ENCODE data around the gene PAQR9.
"Not testable (repeated sequence)": the region's sequence is repeated elsewhere in the genome, so short reads cannot be mapped to it uniquely, and the experiment has no call there.

PAQR9 gene

GRCh38 chr3:142990721-142991120 is 27.2 kb upstream of the PAQR9 start:
- H3K4me1 Mint-ChIP-seq (ENCODE audit: low read depth) = no peaks in the 10 kb centered on the region
- H3K9me3 Mint-ChIP-seq (ENCODE audit: low read depth) = no peaks in the 10 kb centered on the region
- H3K36me3 Mint-ChIP-seq = no peaks in the 10 kb centered on the region
- H3K27me3 Mint-ChIP-seq = peaks cover 2% of the 10 kb centered on the region
- H3K27ac Mint-ChIP-seq = no peak overlapping the region
- H3K4me3 Mint-ChIP-seq = no peak overlapping the region

GRCh38 chr3:142988826-142989225 is 25.4 kb upstream of the PAQR9 start:
- H3K4me3 Mint-ChIP-seq; H3K9me3 Mint-ChIP-seq (ENCODE audit: low read depth); H3K36me3 Mint-ChIP-seq; H3K27ac Mint-ChIP-seq; H3K27me3 Mint-ChIP-seq; H3K4me1 Mint-ChIP-seq (ENCODE audit: low read depth): not testable (repeated sequence)

- not testable (repeated sequence) for H3K27me3 Mint-ChIP-seq; H3K9me3 Mint-ChIP-seq (ENCODE audit: low read depth); H3K36me3 Mint-ChIP-seq; H3K27ac Mint-ChIP-seq; H3K4me1 Mint-ChIP-seq (ENCODE audit: low read depth); H3K4me3 Mint-ChIP-seq
Observed at GRCh38 chr3:142988221-142988620, 24.7 kb upstream of the PAQR9 start.

- H3K4me1 Mint-ChIP-seq (ENCODE audit: low read depth) = no peaks in the 10 kb centered on the region
- H3K4me3 Mint-ChIP-seq = no peak overlapping the region
- peaks cover 3% of the 10 kb centered on the region for H3K27me3 Mint-ChIP-seq
- H3K36me3 Mint-ChIP-seq = no peaks in the 10 kb centered on the region
- H3K27ac Mint-ChIP-seq = no peak overlapping the region
- H3K9me3 Mint-ChIP-seq (ENCODE audit: low read depth) = no peaks in the 10 kb centered on the region
Observed at GRCh38 chr3:142987707-142988106, 24.2 kb upstream of the PAQR9 start.

DNA sequence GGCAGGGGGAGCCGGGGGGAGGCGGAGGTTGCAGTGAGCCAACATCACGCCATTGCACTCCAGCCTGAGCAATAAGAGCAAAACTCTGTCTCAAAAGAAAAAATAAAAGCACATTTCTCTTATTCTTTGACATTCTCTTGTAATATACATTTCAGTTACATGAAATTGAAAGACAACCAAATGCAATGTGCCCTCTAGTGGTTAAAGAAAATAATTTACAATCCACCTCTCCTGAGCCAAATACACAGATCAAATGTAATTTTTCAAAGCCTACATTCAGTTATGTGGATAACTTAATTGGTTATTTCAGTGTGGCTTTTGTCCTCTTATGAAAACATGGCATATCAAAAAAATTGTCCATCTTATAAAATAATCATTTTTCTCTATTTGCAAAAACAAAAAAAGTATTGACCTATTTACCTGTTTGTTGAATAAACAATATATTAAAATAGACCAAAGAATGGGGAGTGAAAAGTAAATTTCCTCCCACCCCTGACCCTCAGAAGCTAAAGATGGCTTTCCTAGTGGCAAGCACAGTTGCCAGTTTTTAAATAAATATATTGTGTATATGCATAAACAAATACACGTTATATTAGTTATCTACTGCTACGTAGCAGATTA is 23.7 kb upstream of the PAQR9 start:
- no peak overlapping the region for H3K27ac Mint-ChIP-seq

GRCh38 chr3:142984255-142984654 is 20.8 kb upstream of the PAQR9 start:
- H3K36me3 Mint-ChIP-seq = no peaks in the 10 kb centered on the region
- no peak overlapping the region for H3K27ac Mint-ChIP-seq
- no peaks in the 10 kb centered on the region for H3K9me3 Mint-ChIP-seq (ENCODE audit: low read depth)
- H3K4me3 Mint-ChIP-seq = no peak overlapping the region
- H3K4me1 Mint-ChIP-seq (ENCODE audit: low read depth) = no peaks in the 10 kb centered on the region
- H3K27me3 Mint-ChIP-seq = peaks cover 5% of the 10 kb centered on the region

More for the DNA sequence above, 23.7 kb upstream of the PAQR9 start:
- Mint-ChIP-seq H3K9me3 (ENCODE audit: low read depth) (no peaks in the 10 kb centered on the region), H3K27me3 (peaks cover 1% of the 10 kb centered on the region), H3K4me3 (no peak overlapping the region), H3K4me1 (ENCODE audit: low read depth) (no peaks in the 10 kb centered on the region), H3K36me3 (no peaks in the 10 kb centered on the region)

GRCh38 chr3:142983318-142983717 is 19.8 kb upstream of the PAQR9 start:
- no peak overlapping the region for H3K27ac Mint-ChIP-seq
- H3K4me1 Mint-ChIP-seq (ENCODE audit: low read depth) = no peaks in the 10 kb centered on the region
- no peaks in the 10 kb centered on the region for H3K36me3 Mint-ChIP-seq
- no peaks in the 10 kb centered on the region for H3K9me3 Mint-ChIP-seq (ENCODE audit: low read depth)
- H3K4me3 Mint-ChIP-seq = no peak overlapping the region
- H3K27me3 Mint-ChIP-seq = peaks cover 5% of the 10 kb centered on the region

DNA sequence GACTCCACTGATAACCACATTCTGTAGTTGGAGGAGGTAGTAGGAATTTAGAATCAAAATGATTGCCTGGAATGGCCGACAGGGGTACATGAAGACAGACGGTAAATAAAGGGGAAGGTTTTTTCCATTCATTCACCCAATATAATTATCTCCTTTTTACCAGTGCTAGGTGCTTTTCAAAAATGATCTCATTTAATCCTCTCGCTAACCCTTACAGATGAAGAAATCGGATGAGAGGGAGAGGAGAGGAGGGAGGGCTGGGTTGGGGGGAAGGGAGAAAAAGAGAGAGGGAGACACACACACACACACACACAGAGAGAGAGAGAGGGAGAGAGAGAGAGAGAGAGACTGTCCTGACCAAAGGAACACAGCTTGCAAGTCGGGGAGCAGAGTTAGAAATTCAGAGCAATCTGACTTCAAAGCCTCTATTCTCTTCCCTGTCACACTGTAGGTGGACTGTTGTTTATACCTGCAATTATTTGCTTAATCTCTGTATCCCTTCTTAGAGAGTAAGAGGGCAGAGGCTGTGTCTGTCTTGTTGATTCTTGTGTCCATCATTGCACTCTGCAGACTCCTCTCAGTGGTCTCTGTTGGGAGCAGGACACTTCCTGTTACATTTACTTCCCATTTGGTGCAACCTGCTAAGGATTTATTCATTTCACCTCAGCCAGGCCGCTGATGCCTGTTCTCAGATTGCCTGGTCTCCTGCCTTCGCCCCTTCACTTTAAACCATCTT is 18.7 kb upstream of the PAQR9 start:
- H3K4me3 Mint-ChIP-seq = no peak overlapping the region
- H3K4me1 Mint-ChIP-seq (ENCODE audit: low read depth) = no peaks in the 10 kb centered on the region
- H3K9me3 Mint-ChIP-seq (ENCODE audit: low read depth) = no peaks in the 10 kb centered on the region
- no peaks in the 10 kb centered on the region for H3K36me3 Mint-ChIP-seq
- no peak overlapping the region for H3K27ac Mint-ChIP-seq
- H3K27me3 Mint-ChIP-seq = peaks cover 5% of the 10 kb centered on the region

DNA sequence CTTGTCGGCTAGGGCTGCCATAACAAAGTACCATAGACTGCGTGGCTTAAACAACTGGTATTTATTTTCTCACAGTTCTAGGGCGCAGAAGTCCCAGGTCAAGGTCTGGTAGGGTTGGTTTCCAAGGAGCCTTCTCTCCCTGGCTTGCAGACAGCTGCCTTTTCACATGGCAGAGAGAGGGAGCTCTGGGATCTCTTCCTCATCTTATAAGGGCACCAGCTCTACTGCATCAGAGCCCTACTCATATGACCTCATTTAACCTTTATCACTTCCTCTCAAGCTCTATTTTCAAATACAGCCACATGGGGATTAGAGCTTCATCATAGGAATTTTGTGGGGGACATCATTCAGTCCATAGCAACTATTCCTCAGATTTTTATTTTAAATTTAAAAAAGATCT is 17.6 kb upstream of the PAQR9 start:
- no peaks in the 10 kb centered on the region for H3K4me1 Mint-ChIP-seq (ENCODE audit: low read depth)
- H3K27ac Mint-ChIP-seq = no peak overlapping the region
- no peak overlapping the region for H3K4me3 Mint-ChIP-seq
- H3K9me3 Mint-ChIP-seq (ENCODE audit: low read depth) = no peaks in the 10 kb centered on the region
- H3K36me3 Mint-ChIP-seq = no peaks in the 10 kb centered on the region
- H3K27me3 Mint-ChIP-seq = peaks cover 7% of the 10 kb centered on the region

GRCh38 chr3:142977399-142977728 is 13.9 kb upstream of the PAQR9 start:
- Mint-ChIP-seq H3K27ac (no peak overlapping the region), H3K36me3 (no peaks in the 10 kb centered on the region), H3K4me1 (ENCODE audit: low read depth) (no peaks in the 10 kb centered on the region), H3K27me3 (peaks cover 6% of the 10 kb centered on the region), H3K9me3 (ENCODE audit: low read depth) (no peaks in the 10 kb centered on the region), H3K4me3 (no peak overlapping the region)

DNA sequence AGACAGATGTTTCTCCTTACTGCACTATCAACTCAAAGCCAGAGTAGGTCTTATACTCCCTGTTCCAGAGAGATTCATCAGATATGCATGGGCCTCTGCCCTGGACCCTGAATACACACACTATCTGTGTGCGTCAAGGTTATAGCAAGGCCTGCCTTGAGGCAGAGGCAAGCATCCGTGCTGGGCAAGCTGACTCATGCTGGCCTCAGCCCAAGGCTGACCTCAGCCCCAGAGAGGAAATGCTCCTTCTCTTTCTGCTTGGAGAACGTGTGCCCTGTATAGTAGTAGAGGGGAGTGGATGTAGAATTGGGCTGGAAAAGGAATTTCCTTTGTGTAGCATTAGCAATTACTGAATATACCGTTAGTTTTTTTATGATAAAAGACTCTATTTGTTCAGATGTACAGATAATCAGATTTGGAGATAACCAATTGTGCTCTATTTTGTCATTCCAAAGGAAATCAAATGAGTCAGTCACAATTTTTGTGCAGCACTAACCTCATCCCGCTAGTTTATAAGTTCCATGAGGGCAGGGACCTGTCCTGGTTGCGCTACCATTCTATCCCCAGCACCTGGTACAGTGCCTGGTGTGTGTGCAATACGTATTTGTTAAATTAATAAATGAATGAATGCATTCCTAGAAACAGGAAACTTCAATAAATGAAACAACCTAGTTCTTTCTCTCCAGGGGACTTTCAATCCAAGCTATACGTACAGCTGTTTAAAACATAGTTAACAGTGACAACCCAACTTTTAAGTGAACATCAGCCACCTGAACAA is 13.3 kb upstream of the PAQR9 start:
- Mint-ChIP-seq H3K36me3 (no peaks in the 10 kb centered on the region), H3K4me1 (ENCODE audit: low read depth) (no peaks in the 10 kb centered on the region), H3K27ac (no peak overlapping the region), H3K9me3 (ENCODE audit: low read depth) (no peaks in the 10 kb centered on the region), H3K4me3 (no peak overlapping the region), H3K27me3 (peaks cover 6% of the 10 kb centered on the region)

DNA sequence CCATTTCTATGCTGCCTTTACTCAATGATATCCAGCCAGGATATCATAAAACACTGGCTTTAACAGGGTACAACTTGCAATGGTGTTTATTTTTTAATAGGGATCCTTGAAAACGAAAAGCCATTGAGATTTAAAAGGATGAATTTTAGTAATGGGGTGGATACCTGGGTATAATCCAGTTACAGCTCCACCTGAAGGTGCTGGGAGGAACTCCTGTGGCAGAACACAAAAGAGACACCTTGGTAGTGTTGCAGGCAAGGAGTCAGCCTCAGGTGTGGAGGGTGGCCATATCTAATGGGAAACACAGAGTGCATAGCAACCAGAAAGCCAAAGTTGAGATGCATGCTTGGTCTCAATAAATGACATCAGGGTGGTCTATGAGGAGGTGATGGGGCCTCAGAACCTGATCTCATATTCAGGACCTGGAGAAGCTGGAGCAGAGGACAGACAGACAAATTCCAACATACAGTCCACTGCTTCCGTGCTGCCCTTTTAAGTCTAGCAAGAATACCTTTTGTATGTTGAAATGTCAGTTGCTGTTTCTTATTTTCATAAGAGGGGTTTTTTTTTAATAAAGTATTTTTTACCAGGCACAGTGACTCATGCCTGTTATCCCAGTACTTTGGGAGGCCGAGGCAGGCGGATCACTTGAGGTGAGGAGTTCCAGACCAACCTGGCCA is 12.0 kb upstream of the PAQR9 start:
- H3K4me3 Mint-ChIP-seq = no peak overlapping the region
- no peaks in the 10 kb centered on the region for H3K9me3 Mint-ChIP-seq (ENCODE audit: low read depth)
- peaks cover 13% of the 10 kb centered on the region for H3K27me3 Mint-ChIP-seq
- no peaks in the 10 kb centered on the region for H3K36me3 Mint-ChIP-seq
- H3K27ac Mint-ChIP-seq = no peak overlapping the region
- no peaks in the 10 kb centered on the region for H3K4me1 Mint-ChIP-seq (ENCODE audit: low read depth)

DNA sequence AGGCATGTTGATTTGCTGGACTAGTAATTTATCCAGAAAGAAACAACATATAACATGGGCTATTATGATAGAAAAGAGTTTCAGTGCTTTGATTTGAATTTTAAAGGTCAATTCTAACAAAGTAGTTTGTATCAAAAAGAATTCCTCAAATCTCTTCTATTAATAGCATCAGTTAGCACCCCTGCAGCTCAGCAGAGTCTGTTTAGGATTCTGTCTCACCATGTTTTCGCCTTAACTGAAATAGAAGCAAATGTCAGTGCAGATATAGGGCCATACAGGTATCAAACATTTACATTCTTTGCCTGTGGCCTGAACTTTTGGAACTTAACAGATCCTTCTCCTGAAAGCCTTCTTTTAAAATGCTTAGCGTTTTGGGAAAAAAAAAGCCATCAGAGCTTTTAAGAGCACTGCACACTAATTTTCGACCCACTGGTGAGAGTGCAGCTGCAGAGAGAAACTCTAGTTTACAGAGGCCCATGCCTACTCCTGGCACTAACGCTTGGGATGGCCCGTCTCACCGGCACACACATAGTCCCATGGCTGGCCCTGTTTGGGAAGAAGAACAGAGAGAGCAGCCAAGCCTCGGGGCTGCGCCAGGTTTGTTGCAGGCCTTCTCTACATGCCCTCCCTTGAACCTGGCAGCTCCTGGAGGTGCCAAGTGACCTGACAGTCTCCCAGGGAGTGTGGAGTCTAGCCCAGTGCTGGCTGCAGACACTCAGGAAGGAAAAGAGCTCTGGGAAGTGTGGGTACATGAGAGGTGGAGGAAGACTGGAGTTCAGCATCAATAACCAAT is 9.9 kb upstream of the PAQR9 start:
- no peak overlapping the region for H3K27ac Mint-ChIP-seq
- H3K9me3 Mint-ChIP-seq (ENCODE audit: low read depth) = no peaks in the 10 kb centered on the region
- peaks cover 9% of the 10 kb centered on the region for H3K27me3 Mint-ChIP-seq
- H3K36me3 Mint-ChIP-seq = no peaks in the 10 kb centered on the region
- no peaks in the 10 kb centered on the region for H3K4me1 Mint-ChIP-seq (ENCODE audit: low read depth)
- H3K4me3 Mint-ChIP-seq = no peak overlapping the region

DNA sequence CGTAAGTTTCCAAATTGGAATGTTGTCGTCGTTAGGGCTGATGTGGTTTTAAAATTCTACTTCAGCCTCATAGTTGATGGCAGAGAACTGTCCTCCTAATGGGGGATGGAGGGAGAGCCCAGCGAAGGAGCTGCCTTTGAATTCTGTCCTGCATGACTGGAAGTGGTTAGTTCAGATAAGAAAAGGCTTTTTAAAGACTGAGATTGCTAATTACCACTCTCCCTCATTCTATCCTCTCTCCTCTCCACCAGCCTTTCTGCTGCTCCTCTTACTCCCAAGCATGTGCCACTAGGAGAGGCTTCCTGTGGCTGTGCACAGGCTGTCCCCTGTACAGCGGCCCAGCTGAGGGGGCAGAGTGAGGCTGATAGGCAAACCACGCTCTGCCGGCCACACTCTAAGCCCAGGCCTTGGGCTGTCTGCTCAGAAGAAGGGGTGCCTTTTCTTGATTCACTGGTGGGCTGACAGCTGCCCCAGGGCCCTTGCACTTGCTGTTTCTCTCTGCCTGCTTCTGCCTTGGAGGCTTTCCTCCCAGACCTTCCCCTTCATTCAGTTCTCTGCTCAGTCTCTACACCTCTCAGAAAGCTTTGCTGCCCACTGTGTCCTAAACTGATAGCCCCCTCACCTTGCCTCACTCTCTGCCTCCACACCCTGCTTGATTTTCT is 8.7 kb upstream of the PAQR9 start:
- H3K27me3 Mint-ChIP-seq = peaks cover 11% of the 10 kb centered on the region
- no peak overlapping the region for H3K4me3 Mint-ChIP-seq
- no peak overlapping the region for H3K27ac Mint-ChIP-seq
- no peaks in the 10 kb centered on the region for H3K9me3 Mint-ChIP-seq (ENCODE audit: low read depth)
- H3K4me1 Mint-ChIP-seq (ENCODE audit: low read depth) = no peaks in the 10 kb centered on the region
- no peaks in the 10 kb centered on the region for H3K36me3 Mint-ChIP-seq

Measured in activated naive CD8-positive, alpha-beta T cell (primary cell).